Measurements from ENCODE around the gene FUT4.
"Not testable (repeated sequence)": the region's sequence is repeated elsewhere in the genome, so short reads cannot be mapped to it uniquely, and the experiment has no call there.

DNA sequence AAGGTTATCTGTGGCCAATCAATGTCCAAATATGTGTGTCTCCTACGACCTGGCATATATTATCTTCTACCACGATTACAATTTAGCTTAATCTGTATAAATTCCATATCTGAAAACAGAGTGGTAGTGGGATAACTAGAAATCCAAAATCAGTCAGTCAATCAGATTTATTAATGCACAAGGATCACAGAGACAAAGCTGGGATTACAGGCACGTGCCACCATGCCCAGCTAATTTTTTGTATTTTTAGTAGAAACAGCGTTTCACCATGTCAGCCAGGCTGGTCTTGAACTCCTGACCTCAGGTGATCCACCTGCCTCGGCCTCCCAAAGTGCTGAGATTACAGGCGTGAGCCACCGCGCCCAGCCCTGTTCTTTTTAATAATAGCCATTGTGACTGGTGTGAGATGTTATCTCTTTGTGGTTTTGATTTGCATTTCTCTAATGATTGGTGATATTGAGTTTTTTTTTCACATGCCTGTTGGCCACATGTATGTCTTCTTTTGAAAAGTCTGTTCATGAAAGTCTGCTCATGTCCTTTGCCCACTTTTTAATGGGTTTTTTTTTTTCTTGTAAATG lies 12.1 kb downstream of the FUT4 start:
- not testable (repeated sequence) for TF ChIP-seq POLR2A (IDR thresholded peaks at IDR 0.05)
- TF ChIP-seq, protein P1, sequence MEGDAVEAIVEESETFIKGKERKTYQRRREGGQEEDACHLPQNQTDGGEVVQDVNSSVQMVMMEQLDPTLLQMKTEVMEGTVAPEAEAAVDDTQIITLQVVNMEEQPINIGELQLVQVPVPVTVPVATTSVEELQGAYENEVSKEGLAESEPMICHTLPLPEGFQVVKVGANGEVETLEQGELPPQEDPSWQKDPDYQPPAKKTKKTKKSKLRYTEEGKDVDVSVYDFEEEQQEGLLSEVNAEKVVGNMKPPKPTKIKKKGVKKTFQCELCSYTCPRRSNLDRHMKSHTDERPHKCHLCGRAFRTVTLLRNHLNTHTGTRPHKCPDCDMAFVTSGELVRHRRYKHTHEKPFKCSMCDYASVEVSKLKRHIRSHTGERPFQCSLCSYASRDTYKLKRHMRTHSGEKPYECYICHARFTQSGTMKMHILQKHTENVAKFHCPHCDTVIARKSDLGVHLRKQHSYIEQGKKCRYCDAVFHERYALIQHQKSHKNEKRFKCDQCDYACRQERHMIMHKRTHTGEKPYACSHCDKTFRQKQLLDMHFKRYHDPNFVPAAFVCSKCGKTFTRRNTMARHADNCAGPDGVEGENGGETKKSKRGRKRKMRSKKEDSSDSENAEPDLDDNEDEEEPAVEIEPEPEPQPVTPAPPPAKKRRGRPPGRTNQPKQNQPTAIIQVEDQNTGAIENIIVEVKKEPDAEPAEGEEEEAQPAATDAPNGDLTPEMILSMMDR (IDR thresholded peaks at IDR 0.05): not testable (repeated sequence)
